ENCODE results near the gene HOXA3. TPM values are rescaled to one million over a fixed set of nuclear protein-coding genes. Genes with fewer than 3 reads are reported as not detected.

HOXA3 gene
- total and polyA plus RNA-seq, 2 donors (not counting 1 experiment from before 2014, with no cell fraction given), result 0.68 to 1.5 TPM

DNA sequence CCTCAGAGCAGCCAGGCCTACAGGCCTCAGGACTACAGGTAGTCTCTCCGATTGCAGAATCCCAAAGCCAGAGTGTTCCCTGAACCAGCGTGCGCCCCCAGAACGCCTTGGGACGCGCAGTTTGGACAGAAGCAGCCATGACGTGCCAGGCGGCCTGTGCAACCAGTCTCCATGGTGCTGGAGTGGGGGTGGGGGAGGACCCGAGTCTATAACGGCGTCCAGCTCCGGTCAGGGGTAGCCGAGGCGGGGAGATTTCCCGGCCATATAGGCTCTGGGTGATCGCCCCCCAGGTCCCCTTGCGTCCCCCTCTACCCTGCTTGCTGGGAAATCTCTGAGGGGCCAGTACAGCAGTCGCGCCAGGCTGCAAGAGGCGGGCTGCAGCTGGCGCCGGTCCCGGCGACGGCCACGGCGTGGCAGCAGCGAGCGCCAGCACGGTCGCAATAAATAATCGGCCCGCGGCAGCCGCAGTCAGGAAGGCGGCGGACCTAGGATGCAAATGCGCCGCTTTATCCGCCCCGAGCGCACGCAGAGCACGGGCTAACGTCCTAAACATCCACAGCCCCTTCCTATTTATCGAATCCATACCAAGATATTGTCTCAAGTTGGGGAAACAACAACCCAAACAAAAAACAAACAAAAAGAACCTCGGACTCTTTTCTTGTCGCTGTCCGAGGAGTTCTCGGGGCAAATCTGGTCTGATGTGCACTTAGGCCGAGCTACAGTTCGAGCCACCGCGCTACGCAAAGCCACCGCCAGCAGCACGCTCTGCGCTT is 1.6 kb downstream of the HOXA3 start:
- Histone ChIP-seq H3K79me2 (ENCODE audit: control insufficient read depth, insufficient read depth, low read length) (peaks cover 57% of the 10 kb centered on the region), H4K20me1 (ENCODE audit: control insufficient read depth, extremely low read depth, insufficient read depth, low read length) (no peaks in the 10 kb centered on the region), H2AFZ (ENCODE audit: low read length) (peak overlapping the region; percentile 55), H3K9me3 (ENCODE audit: control insufficient read depth, insufficient read depth, low read depth, low read length) (no peaks in the 10 kb centered on the region), H3K36me3 (ENCODE audit: control insufficient read depth, insufficient read depth, low read length) (no peaks in the 10 kb centered on the region), H3K27me3 (ENCODE audit: control insufficient read depth, insufficient read depth, low read length) (no peaks in the 10 kb centered on the region), H3K9ac (ENCODE audit: insufficient read depth, low read length) (peak overlapping the region; percentile 64), H3K27ac (ENCODE audit: insufficient read depth, low read length) (peak overlapping the region; percentile 81), H3K4me2 (ENCODE audit: extremely low read depth, insufficient read depth, low read length) (peak overlapping the region; percentile 90), H3K4me1 (ENCODE audit: control insufficient read depth, extremely low read depth, insufficient read depth, low read length) (peaks cover 25% of the 10 kb centered on the region), H3K4me3 (replicated peaks in 1 of 4; ENCODE audit: control extremely low read depth in 1 of 4, insufficient read depth in 1 of 4, low read depth in 3 of 4, low read length in 4 of 4) (peak overlapping the region; percentile 42 to 61 (median 49))
- peak; percentile 47 to 87 for DNase-seq (ENCODE audit: low read depth in 2 of 2)
- TF ChIP-seq, protein P1, sequence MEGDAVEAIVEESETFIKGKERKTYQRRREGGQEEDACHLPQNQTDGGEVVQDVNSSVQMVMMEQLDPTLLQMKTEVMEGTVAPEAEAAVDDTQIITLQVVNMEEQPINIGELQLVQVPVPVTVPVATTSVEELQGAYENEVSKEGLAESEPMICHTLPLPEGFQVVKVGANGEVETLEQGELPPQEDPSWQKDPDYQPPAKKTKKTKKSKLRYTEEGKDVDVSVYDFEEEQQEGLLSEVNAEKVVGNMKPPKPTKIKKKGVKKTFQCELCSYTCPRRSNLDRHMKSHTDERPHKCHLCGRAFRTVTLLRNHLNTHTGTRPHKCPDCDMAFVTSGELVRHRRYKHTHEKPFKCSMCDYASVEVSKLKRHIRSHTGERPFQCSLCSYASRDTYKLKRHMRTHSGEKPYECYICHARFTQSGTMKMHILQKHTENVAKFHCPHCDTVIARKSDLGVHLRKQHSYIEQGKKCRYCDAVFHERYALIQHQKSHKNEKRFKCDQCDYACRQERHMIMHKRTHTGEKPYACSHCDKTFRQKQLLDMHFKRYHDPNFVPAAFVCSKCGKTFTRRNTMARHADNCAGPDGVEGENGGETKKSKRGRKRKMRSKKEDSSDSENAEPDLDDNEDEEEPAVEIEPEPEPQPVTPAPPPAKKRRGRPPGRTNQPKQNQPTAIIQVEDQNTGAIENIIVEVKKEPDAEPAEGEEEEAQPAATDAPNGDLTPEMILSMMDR (conservative IDR thresholded peaks at IDR 0.05 in 1 of 2, IDR thresholded peaks at IDR 0.05 in 1 of 2; ENCODE audit: low read depth in 1 of 2, low read length in 2 of 2), result peak; percentile 63 to 64
- TF ChIP-seq EZH2 (IDR thresholded peaks at IDR 0.05; ENCODE audit: low read length, missing control alignments), result no peak

DNA sequence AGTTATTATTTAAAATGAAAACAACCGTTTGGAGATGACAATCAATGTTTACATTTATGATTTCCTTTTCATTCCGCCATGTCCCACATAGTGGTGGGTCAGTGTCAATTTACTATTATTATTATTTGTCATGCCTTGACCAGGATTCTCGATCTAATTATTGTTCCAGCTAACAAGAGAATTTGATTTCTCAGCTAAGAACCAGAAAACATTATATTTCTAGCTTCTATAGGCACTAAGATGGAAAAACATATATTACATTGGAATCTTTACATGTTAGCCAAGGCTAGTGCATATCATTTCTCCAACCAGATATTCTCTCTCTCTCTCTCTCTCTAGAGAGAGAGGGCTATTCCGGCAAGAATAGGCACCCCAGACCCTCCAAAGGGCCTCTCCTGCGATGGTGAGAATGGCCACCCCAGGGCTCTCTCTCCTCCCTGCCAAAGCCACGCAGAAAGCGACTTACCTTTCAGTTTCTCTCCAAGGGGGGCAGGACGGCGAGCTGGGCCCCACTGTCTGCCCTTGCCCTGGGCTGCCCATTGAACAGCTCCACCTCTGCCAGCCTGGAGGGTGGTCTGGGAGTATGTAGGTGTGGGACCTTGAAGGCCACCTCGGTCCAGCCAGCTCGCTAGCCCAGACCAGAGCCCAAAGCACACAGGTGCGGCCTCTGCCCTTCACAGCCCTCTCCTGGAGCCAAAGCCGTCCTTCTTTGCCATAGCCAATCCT is 2.4 kb downstream of the HOXA3 start:
- H3K36me3 ChIP-seq (ENCODE audit: control insufficient read depth, insufficient read depth, low read length), result no peaks in the 10 kb centered on the region
- H4K20me1 ChIP-seq (ENCODE audit: control insufficient read depth, extremely low read depth, insufficient read depth, low read length), result no peaks in the 10 kb centered on the region
- peak overlapping the region; percentile 81 for H3K27ac ChIP-seq (ENCODE audit: insufficient read depth, low read length)
- peak overlapping the region; percentile 64 for H3K9ac ChIP-seq (ENCODE audit: insufficient read depth, low read length)
- peak overlapping the region; percentile 28 for H2AFZ ChIP-seq (ENCODE audit: low read length)
- no peaks in the 10 kb centered on the region for H3K9me3 ChIP-seq (ENCODE audit: control insufficient read depth, insufficient read depth, low read depth, low read length)
- TF ChIP-seq, protein P1 (conservative IDR thresholded peaks at IDR 0.05 in 1 of 2, IDR thresholded peaks at IDR 0.05 in 1 of 2; ENCODE audit: low read depth in 1 of 2, low read length in 2 of 2), result no peak
- no peak for TF ChIP-seq EZH2 (IDR thresholded peaks at IDR 0.05; ENCODE audit: low read length, missing control alignments)
- peaks cover 22% of the 10 kb centered on the region for H3K4me1 ChIP-seq (ENCODE audit: control insufficient read depth, extremely low read depth, insufficient read depth, low read length)
- no peak for DNase-seq (ENCODE audit: low read depth in 2 of 2)
- peaks cover 65% of the 10 kb centered on the region for H3K79me2 ChIP-seq (ENCODE audit: control insufficient read depth, insufficient read depth, low read length)
- peak overlapping the region; percentile 42 to 61 (median 49) for H3K4me3 ChIP-seq (replicated peaks in 1 of 4; ENCODE audit: control extremely low read depth in 1 of 4, insufficient read depth in 1 of 4, low read depth in 3 of 4, low read length in 4 of 4)
- no peaks in the 10 kb centered on the region for H3K27me3 ChIP-seq (ENCODE audit: control insufficient read depth, insufficient read depth, low read length)
- peak overlapping the region; percentile 90 for H3K4me2 ChIP-seq (ENCODE audit: extremely low read depth, insufficient read depth, low read length)

All from fibroblast of lung (primary cell).